Right lobe of liver (tissue), 6 donors: ENCODE measurements around the gene PITPNM3. TPM values are rescaled to one million over a fixed set of nuclear protein-coding genes. Genes with fewer than 3 reads are reported as not detected.

Experiments used
- ATAC-seq, 4 donors: fragments of 200-7000 bp; cut with Tn5 transposase; one replicate each; pipeline ENCODE4 v1.9.1; 2020; ENCODE audit warnings: mild to moderate bottlenecking in 4 of 4, moderate library complexity in 4 of 4
- DNase-seq, 3 donors: peaks; one replicate each; pipeline ENCODE4 v3.0.0-alpha.2; 2020
- H3K27ac ChIP-seq, 3 donors: fragments of 200-600 bp; one replicate each; pipeline ENCODE4 v1.8.0; 2022
- H3K27me3 ChIP-seq, 2 donors: fragments of 200-600 bp; one replicate each; pipeline ENCODE4 v1.8.0; 2022
- H3K36me3 ChIP-seq, 4 donors: fragments of 200-600 bp; sonication (generic) in 1 of 4; one replicate each; pipeline versions ENCODE4 v1.5.1 to v1.8.0; 2017 to 2022; ENCODE audit warnings: control low read depth in 1 of 4
- H3K4me1 ChIP-seq, 4 donors: fragments of 200-600 bp; sonication (generic) in 1 of 4; one replicate each; pipeline versions ENCODE4 v1.5.1 to v1.8.0; 2017 to 2022; ENCODE audit warnings: control low read depth in 1 of 4
- H3K4me3 ChIP-seq, 3 donors: fragments of 200-600 bp; one replicate each; pipeline ENCODE4 v1.8.0; 2022
- H3K9me3 ChIP-seq, 4 donors: fragments of 200-600 bp; sonication (generic) in 1 of 4; one replicate each; pipeline versions ENCODE4 v1.5.1 to v1.8.0; 2017 to 2022; ENCODE audit warnings: control low read depth in 1 of 4
- POLR2A ChIP-seq: fragments of 450-650 bp; IDR thresholded peaks from one replicate; pipeline ENCODE4 v1.6.1; 2017; ENCODE audit warnings: antibody characterized with exemption, mild to moderate bottlenecking
- WGBS: methylation state at CpG from one replicate; pipeline ENCODE4 v1.1.6; 2018; ENCODE audit warnings: low coverage, low lambda C conversion rate; ENCODE audit not compliant: insufficient coverage; ENCODE audit errors: missing lambda C conversion rate; 5-methylcytosine and 5-hydroxymethylcytosine counted together
- intact Hi-C, 2 donors: fragments of 100-400 bp; cut with DNase I; formaldehyde crosslinking; loops; one replicate each; pipeline versions ENCODE4 v1.11.2 to v1.14.1; 2022
- total RNA-seq, 6 experiments: library from RNA; depleted of rRNA in 2 of 6; stranded (reverse); fragments of >200 nt in 2 of 6; fragmentation: NEBNext Ultra II Directional in 3 of 6; extraction: Animal tissue kit (Norgen Biotek cat#: 25700) in 3 of 6; gene quantifications; one replicate each; pipeline versions ENCODE4 v1.1.0 to v1.2.4, GENCODE V29; 2016 to 2023
- TF ChIP-seq, protein P1 (sequence below), 4 donors: fragments of 200-600 bp in 3 of 4; fragments of 450-650 bp in 1 of 4; IDR thresholded peaks; one replicate each; pipeline versions ENCODE4 v1.5.1 to v1.8.0; 2016 to 2022; ENCODE audit warnings: antibody characterized with exemption in 4 of 4, mild to moderate bottlenecking in 2 of 4
- donor health status: DM: no; HTN: yes; CAD: no.
- donor health status: DM: no; HTN: no; CAD: no.
- donor health status: DM: no; HTN: no; CAD: no.
- donor health status: DM: no; HTN: yes; CAD: no.
- donor health status: DM: no; HTN: yes; CAD: no.

Gene PITPNM3
- total RNA-seq, 6 experiments from 2014 or later: 0.91 to 3.8 (median 1.2) TPM

DNA sequence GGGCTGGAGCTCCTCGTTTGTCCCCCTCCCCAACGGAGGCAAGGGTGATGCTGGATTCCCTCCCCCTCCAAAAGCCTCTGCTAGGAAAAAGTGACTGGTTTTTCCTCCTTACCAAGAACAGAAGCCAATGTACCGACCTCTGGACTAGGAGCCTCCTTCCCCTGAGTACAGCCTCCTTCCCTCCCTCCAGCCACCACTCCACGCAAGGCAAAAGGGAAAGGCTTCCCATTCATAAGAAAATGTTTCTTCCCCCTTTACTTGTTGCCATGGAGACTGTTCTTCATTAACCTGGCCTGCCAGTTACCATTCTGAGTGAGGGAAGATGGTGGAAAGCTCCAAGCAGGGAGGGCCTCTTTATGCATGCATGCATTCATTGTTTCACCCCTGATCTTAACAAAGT is 116.4 kb downstream of the PITPNM3 start:
- no peak for ATAC-seq
- H3K9me3 ChIP-seq: no peaks in the 10 kb centered on the region
- H3K4me3 ChIP-seq: no peak overlapping the region
- no peak for TF ChIP-seq POLR2A
- TF ChIP-seq, protein P1, sequence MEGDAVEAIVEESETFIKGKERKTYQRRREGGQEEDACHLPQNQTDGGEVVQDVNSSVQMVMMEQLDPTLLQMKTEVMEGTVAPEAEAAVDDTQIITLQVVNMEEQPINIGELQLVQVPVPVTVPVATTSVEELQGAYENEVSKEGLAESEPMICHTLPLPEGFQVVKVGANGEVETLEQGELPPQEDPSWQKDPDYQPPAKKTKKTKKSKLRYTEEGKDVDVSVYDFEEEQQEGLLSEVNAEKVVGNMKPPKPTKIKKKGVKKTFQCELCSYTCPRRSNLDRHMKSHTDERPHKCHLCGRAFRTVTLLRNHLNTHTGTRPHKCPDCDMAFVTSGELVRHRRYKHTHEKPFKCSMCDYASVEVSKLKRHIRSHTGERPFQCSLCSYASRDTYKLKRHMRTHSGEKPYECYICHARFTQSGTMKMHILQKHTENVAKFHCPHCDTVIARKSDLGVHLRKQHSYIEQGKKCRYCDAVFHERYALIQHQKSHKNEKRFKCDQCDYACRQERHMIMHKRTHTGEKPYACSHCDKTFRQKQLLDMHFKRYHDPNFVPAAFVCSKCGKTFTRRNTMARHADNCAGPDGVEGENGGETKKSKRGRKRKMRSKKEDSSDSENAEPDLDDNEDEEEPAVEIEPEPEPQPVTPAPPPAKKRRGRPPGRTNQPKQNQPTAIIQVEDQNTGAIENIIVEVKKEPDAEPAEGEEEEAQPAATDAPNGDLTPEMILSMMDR (IDR thresholded peaks at IDR 0.05): no peak
- H3K36me3 ChIP-seq: no peaks in the 10 kb centered on the region
- H3K27ac ChIP-seq: no peak overlapping the region
- peaks cover 0 to 5% (median 0%) of the 10 kb centered on the region in 4 donors for H3K4me1 ChIP-seq
- no peak for DNase-seq
- H3K27me3 ChIP-seq: peaks cover 0 to 5% of the 10 kb centered on the region in 2 donors
- intact Hi-C loops: no loop called here
- 44% methylated on average over 3 of the region's 4 CpGs for WGBS

DNA sequence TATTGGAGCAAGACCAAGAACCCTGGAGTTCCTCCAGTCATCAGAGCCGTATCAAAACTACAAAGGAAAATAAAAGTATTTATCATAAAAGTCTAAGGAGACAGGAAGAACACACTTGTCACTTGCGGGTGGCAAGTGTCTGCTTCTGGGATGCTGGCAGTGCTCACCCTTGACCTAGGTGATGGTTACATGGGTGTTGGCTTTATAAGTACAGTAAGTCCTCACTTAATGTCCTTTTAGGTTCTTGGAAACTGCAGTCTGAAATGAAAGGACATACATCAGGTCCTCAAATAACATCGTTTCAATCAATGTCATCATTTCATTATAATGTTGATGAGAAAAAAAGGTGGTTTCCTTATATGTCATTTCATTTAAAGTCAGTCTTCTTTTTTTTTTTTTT is 118.4 kb downstream of the PITPNM3 start:
- Histone ChIP-seq H3K36me3 (no peaks in the 10 kb centered on the region), H3K4me3 (no peak overlapping the region), H3K9me3 (no peaks in the 10 kb centered on the region), H3K4me1 (no peaks in the 10 kb centered on the region), H3K27me3 (peaks cover 0 to under 1% of the 10 kb centered on the region in 2 donors), H3K27ac (no peak overlapping the region)
- WGBS: 32% methylated on average over 3 of the region's 3 CpGs
- intact Hi-C loops: no loop called here
- no peak for DNase-seq
- no peak for ATAC-seq
- no peak for TF ChIP-seq POLR2A
- TF ChIP-seq, protein P1 (IDR thresholded peaks at IDR 0.05): no peak

DNA sequence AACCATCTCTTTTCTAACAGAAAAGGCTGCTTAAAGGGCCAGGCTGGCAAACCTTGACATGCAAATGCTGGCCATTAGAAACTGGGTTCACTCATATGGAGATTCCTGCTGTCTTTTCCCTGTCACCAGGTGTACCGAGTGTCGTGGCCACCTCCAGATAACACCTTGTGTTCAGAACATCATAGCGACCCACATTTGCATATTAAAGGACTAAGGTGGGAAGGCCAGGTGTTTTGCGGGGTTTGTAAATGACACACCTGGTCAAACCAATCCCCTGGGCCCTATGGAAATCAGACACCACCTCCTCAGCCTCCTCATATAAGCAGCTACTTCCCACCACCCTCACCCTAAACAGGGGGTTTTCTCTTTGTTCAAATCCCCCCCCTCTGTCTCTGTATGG is 118.9 kb downstream of the PITPNM3 start:
- Histone ChIP-seq H3K4me1 (no peaks in the 10 kb centered on the region), H3K9me3 (no peaks in the 10 kb centered on the region), H3K4me3 (no peak overlapping the region), H3K36me3 (no peaks in the 10 kb centered on the region), H3K27ac (no peak overlapping the region), H3K27me3 (no peaks in the 10 kb centered on the region)
- no peak for TF ChIP-seq POLR2A
- TF ChIP-seq, protein P1 (IDR thresholded peaks at IDR 0.05): no peak
- 27% methylated on average over 2 of the region's 4 CpGs for WGBS
- intact Hi-C loops: no loop called here
- ATAC-seq (no peak), DNase-seq (no peak)

DNA sequence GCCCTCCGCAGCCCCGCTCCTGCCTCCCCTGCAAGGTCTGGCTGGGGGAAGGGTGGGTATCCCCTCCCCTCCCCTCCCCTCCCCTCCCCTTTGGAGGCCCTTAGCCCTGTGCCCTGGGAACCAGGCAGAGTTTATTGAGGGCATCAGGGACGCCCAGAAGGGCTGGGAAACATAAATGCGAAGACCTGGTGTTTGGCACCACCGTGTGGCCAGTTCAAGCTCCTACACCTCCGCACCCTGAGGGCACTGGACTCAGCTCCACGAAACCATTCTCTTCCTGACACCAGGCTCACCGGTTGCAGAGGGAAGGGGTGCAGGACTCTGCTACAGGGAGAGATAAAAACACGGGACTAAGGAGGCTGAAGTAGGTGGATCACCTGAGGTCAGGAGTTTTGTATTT is 120.4 kb downstream of the PITPNM3 start:
- H3K27ac ChIP-seq: no peak overlapping the region
- H3K4me3 ChIP-seq: no peak overlapping the region
- TF ChIP-seq POLR2A: no peak
- TF ChIP-seq, protein P1 (IDR thresholded peaks at IDR 0.05): peak; percentile 67 to 80 (median 78)
- DNase-seq: peak in 2 of 3 donors; percentile 61 to 67
- 0% methylated on average over 6 of the region's 9 CpGs for WGBS
- H3K4me1 ChIP-seq: no peaks in the 10 kb centered on the region
- intact Hi-C loops: no loop called here
- no peaks in the 10 kb centered on the region for H3K36me3 ChIP-seq
- no peaks in the 10 kb centered on the region for H3K9me3 ChIP-seq
- no peaks in the 10 kb centered on the region for H3K27me3 ChIP-seq
- ATAC-seq: peak; percentile 91 to 99 (median 96)

DNA sequence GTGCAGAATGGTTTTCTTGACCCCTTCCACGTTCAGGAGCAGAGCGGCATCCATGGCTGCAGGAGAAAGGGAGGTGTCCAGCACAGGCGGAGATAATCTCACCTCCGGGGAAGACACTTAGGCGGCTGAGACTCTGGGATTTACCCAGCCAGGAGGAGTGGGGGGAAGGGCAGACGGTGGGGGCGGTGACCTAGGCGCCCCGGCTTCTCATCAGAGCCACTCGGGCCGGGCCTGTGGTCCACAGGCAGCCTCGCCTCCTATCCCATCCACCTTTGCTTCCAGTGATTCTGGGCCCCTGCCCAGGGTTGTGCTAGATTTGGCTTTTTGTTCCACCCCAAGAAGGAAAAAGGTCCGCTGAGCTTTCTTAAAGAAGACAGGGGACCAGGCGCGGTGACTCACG is 121.3 kb downstream of the PITPNM3 start, which contains the start of gene AIPL1:
Gene AIPL1, minus strand, starts transcription at position 71 of the 400 bp plus-strand sequence. Its CDS starts 17 bp downstream, at position 54.
- no peak within 1 kb of the TSS for H3K4me3 ChIP-seq
- no peak within 1 kb of the TSS for H3K27ac ChIP-seq
- no peak for TF ChIP-seq POLR2A
- TF ChIP-seq, protein P1 (IDR thresholded peaks at IDR 0.05): no peak
- no peak for ATAC-seq
- no peaks in the 10 kb centered on the region for H3K36me3 ChIP-seq
- DNase-seq: no peak
- H3K27me3 ChIP-seq: no peaks in the 10 kb centered on the region
- H3K4me1 ChIP-seq: no peaks in the 10 kb centered on the region
- H3K9me3 ChIP-seq: no peaks in the 10 kb centered on the region
- 73% methylated on average over 12 of the region's 16 CpGs for WGBS
- intact Hi-C loops: no loop called here
